D721Med (cell line): Measurements from ENCODE around the gene NR2F1.
A peak's percentile ranks its signal among the peaks of the same experiment; 100 is the strongest.

Experiments used
- DNase-seq: peaks from one replicate; pipeline ENCODE4 v3.0.0; 2011; ENCODE audit warnings: low spot score; ENCODE audit not compliant: insufficient read length
- FAIRE-seq: peaks from 2 replicates; lab custom pipeline; 2011; peaks lifted over from hg19 to GRCh38; lab: Jason Lieb, UNC
- CTCF ChIP-seq: IDR thresholded peaks from 2 replicates; pipeline ENCODE4 v1.5.1; 2012; ENCODE audit warnings: mild to moderate bottlenecking, control low read depth; ENCODE audit not compliant: insufficient read depth; ENCODE audit errors: missing control alignments

The NR2F1 gene

GRCh38 chr5:93603793-93604643 lies 21.0 kb downstream of the NR2F1 start:
- TF ChIP-seq CTCF = no peak
- FAIRE-seq (no peak), DNase-seq (no peak)

- no peak for TF ChIP-seq CTCF
- FAIRE-seq (no peak), DNase-seq (no peak)
Measured at GRCh38 chr5:93604644-93605515, 21.9 kb downstream of the NR2F1 start.

- FAIRE-seq = no peak
- DNase-seq = no peak
- TF ChIP-seq CTCF = no peak
Measured at GRCh38 chr5:93606382-93606752, 23.3 kb downstream of the NR2F1 start.

- peak; percentile 82 for TF ChIP-seq CTCF
- FAIRE-seq (no peak), DNase-seq (no peak)
Measured at GRCh38 chr5:93607367-93608258, 24.6 kb downstream of the NR2F1 start.

- DNase-seq (no peak), FAIRE-seq (no peak)
- TF ChIP-seq CTCF = no peak
Measured at GRCh38 chr5:93608855-93609254, 25.8 kb downstream of the NR2F1 start.

GRCh38 chr5:93609762-93610161 lies 26.7 kb downstream of the NR2F1 start:
- FAIRE-seq = no peak
- no peak for DNase-seq
- TF ChIP-seq CTCF = no peak
